ENCODE results near the gene IGFL1.
"Not testable (repeated sequence)": the region's sequence is repeated elsewhere in the genome, so short reads cannot be mapped to it uniquely, and the experiment has no call there.

IGFL1 gene

GRCh38 chr19:46192992-46193650 lies 36.4 kb upstream of the IGFL1 start:
- no peak for FAIRE-seq
- DNase-seq (ENCODE audit: insufficient read length) = no peak

GRCh38 chr19:46193678-46194077 lies 35.9 kb upstream of the IGFL1 start:
- no peak for FAIRE-seq
- DNase-seq (ENCODE audit: insufficient read length) = no peak
- TF ChIP-seq POLR2AphosphoS5 (IDR thresholded peaks at IDR 0.05; ENCODE audit: low read depth, low read length) = no peak
- TF ChIP-seq TAF1 (IDR thresholded peaks at IDR 0.05; ENCODE audit: borderline replicate concordance, low read depth, low read length) = no peak
- no peak for TF ChIP-seq POLR2A (IDR thresholded peaks at IDR 0.05; ENCODE audit: low read depth, low read length)

More at GRCh38 chr19:46192992-46193650, 36.4 kb upstream of the IGFL1 start:
- no peak for TF ChIP-seq TAF1 (IDR thresholded peaks at IDR 0.05; ENCODE audit: borderline replicate concordance, low read depth, low read length)
- TF ChIP-seq POLR2A (IDR thresholded peaks at IDR 0.05; ENCODE audit: low read depth, low read length) = no peak
- TF ChIP-seq POLR2AphosphoS5 (IDR thresholded peaks at IDR 0.05; ENCODE audit: low read depth, low read length) = no peak

GRCh38 chr19:46195104-46195503 lies 34.4 kb upstream of the IGFL1 start:
- FAIRE-seq (no peak), DNase-seq (ENCODE audit: insufficient read length) (no peak)
- no peak for TF ChIP-seq POLR2AphosphoS5 (IDR thresholded peaks at IDR 0.05; ENCODE audit: low read depth, low read length)
- no peak for TF ChIP-seq POLR2A (IDR thresholded peaks at IDR 0.05; ENCODE audit: low read depth, low read length)
- TF ChIP-seq TAF1 (IDR thresholded peaks at IDR 0.05; ENCODE audit: borderline replicate concordance, low read depth, low read length) = no peak

DNA sequence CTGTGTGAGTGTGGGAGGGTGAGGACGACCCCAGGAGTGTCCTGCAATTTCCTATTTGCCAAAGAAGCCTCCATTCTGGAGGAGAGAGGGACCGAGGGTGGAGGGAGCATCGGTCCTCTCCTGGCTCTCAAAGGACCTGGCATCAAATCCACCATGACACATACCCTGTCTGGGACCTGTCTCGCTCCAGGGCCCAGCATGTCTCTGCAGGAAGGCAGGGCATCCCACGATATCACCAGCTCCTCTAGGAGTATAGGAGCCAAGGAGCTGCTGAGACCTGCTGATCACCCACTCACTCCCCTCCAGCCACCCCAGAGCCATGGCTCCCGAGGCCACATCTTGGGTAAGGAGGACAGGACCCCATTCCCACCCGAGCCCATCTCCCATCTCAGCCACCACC lies 33.6 kb upstream of the IGFL1 start:
- FAIRE-seq; DNase-seq (ENCODE audit: insufficient read length): not testable (repeated sequence)

GRCh38 chr19:46196410-46197124 lies 33.0 kb upstream of the IGFL1 start:
- FAIRE-seq = no peak
- TF ChIP-seq POLR2A (IDR thresholded peaks at IDR 0.05; ENCODE audit: low read depth, low read length) (no peak), TAF1 (IDR thresholded peaks at IDR 0.05; ENCODE audit: borderline replicate concordance, low read depth, low read length) (no peak), POLR2AphosphoS5 (IDR thresholded peaks at IDR 0.05; ENCODE audit: low read depth, low read length) (no peak)
- no peak for DNase-seq (ENCODE audit: insufficient read length)

DNA sequence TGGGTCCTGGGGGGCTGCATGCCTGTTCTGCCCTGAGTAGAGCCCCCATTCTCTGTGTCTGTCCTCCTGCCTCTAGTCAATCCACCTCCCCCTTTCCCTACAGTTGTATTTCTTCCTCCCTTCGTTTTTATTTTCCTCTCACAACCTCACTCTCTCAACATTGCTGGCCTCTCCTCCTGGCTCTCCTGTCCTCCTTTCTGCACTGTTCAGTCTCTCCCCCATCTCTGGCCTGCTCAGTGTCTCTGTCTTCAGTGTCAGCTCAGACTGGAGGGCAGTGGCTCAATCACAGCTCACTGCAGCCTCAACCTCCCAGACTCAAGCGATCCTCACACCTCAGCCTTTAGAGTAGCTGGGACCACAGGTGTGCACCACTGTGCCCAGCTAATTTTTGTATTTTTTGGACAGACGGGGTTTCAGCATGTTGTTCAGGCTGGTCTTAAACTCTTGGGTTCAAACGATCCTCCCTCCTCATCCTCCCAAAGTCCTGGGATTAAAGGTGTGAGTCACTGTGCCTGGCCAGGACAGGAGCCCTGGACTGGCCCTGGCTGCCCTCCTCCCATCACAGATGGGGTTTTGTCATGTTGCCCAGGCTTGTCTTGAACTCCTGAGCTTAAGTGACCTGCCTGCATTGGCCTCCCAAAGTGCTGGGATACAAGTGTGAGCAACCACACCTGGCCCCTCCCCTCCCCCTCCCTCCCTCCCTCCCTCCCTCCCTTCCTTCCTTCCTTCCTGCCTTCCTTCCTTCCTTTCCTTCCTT lies 32.0 kb upstream of the IGFL1 start:
- DNase-seq (ENCODE audit: insufficient read length) = no peak
- no peak for FAIRE-seq
- TF ChIP-seq TAF1 (IDR thresholded peaks at IDR 0.05; ENCODE audit: borderline replicate concordance, low read depth, low read length) = no peak
- TF ChIP-seq POLR2A (IDR thresholded peaks at IDR 0.05; ENCODE audit: low read depth, low read length) = no peak
- TF ChIP-seq POLR2AphosphoS5 (IDR thresholded peaks at IDR 0.05; ENCODE audit: low read depth, low read length) = no peak

DNA sequence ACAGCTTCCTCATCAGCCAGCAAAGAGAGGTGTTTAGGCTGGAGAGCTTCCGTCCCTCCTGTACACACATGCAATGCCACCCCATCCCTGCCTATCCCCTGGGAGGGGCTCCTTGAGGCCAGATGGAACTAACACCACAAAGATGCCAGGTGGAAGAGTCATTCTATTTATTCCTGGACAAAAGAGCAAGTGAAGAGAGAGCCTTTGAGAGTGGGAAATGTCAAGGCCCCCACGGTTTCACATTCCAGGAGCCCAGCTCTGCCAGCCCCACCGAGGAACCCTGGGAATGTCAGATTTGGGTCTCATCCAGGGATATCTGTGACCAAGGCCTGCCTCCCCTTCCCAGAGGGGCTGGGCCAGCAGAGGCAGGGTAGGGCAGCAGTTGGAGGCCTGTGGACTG lies 30.8 kb upstream of the IGFL1 start:
- no peak for TF ChIP-seq POLR2AphosphoS5 (IDR thresholded peaks at IDR 0.05; ENCODE audit: low read depth, low read length)
- TF ChIP-seq TAF1 (IDR thresholded peaks at IDR 0.05; ENCODE audit: borderline replicate concordance, low read depth, low read length) = no peak
- no peak for TF ChIP-seq POLR2A (IDR thresholded peaks at IDR 0.05; ENCODE audit: low read depth, low read length)
- FAIRE-seq (no peak), DNase-seq (ENCODE audit: insufficient read length) (no peak)

GRCh38 chr19:46201454-46202310 lies 27.9 kb upstream of the IGFL1 start:
- no peak for DNase-seq (ENCODE audit: insufficient read length)
- no peak for FAIRE-seq
- TF ChIP-seq POLR2A (IDR thresholded peaks at IDR 0.05; ENCODE audit: low read depth, low read length) (no peak), TAF1 (IDR thresholded peaks at IDR 0.05; ENCODE audit: borderline replicate concordance, low read depth, low read length) (no peak), POLR2AphosphoS5 (IDR thresholded peaks at IDR 0.05; ENCODE audit: low read depth, low read length) (no peak)

DNA sequence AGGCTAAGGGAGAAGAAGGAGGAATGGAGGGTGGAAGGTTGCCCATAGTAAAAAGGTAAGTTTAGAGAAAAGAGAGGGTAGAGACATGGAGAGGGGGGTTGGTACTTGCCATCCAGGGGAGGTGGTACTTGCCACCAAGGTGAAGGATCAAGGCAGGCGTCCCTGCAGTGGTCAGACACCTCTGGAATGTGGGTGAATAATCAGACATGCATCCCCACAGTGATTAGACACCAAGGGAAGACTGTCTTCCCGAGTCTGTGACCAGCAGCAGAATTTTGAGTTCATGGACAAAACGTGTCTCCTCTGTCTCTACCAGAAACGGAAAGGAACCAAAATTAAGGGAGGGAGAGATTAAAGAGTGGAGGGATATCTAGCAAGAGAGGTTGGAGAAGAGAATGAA lies 27.1 kb upstream of the IGFL1 start:
- FAIRE-seq = no peak

GRCh38 chr19:46202872-46203860 lies 26.4 kb upstream of the IGFL1 start:
- DNase-seq (ENCODE audit: insufficient read length) (no peak), FAIRE-seq (no peak)
- TF ChIP-seq POLR2A (IDR thresholded peaks at IDR 0.05; ENCODE audit: low read depth, low read length) (no peak), TAF1 (IDR thresholded peaks at IDR 0.05; ENCODE audit: borderline replicate concordance, low read depth, low read length) (no peak), POLR2AphosphoS5 (IDR thresholded peaks at IDR 0.05; ENCODE audit: low read depth, low read length) (no peak)

More for the DNA sequence above, 27.1 kb upstream of the IGFL1 start:
- no peak for DNase-seq (ENCODE audit: insufficient read length)
- TF ChIP-seq TAF1 (IDR thresholded peaks at IDR 0.05; ENCODE audit: borderline replicate concordance, low read depth, low read length) (no peak), POLR2AphosphoS5 (IDR thresholded peaks at IDR 0.05; ENCODE audit: low read depth, low read length) (no peak), POLR2A (IDR thresholded peaks at IDR 0.05; ENCODE audit: low read depth, low read length) (no peak)
